Stimulated activated CD8-positive, alpha-beta memory T cell treated with anti-CD3 and anti-CD28 coated beads, Interleukin-4, amount 100 ng/mL, for 4 hours (primary cell): Measurements from ENCODE around the gene SALL2.
"Not testable (repeated sequence)": the region's sequence is repeated elsewhere in the genome, so short reads cannot be mapped to it uniquely, and the experiment has no call there.

Experiments used
- DNase-seq, 2 donors: peaks; one replicate each; pipeline ENCODE4 v3.0.0-alpha.2; 2020; ENCODE audit warnings: low read depth in 2 of 2, low spot score in 1 of 2

SALL2 gene

GRCh38 chr14:21525962-21526671 lies at the start of gene SALL2:
TSS of gene SALL2 (minus strand) at chr14:21526346. CDS start at chr14:21526127, 219 bp downstream.
- peak; percentile 26 to 50 for DNase-seq

GRCh38 chr14:21575661-21576060 lies 49.5 kb upstream of the SALL2 start:
- DNase-seq: no peak

- no peak for DNase-seq
Observed at GRCh38 chr14:21572604-21573003, 46.5 kb upstream of the SALL2 start.

- DNase-seq: no peak
Observed at GRCh38 chr14:21558703-21559170, 32.6 kb upstream of the SALL2 start.

GRCh38 chr14:21557084-21557901 lies 31.1 kb upstream of the SALL2 start:
- DNase-seq: peak; percentile 40 to 70

- DNase-seq: no peak
Observed at GRCh38 chr14:21556378-21557083, 30.4 kb upstream of the SALL2 start.

GRCh38 chr14:21553266-21553665 lies 27.1 kb upstream of the SALL2 start:
- no peak for DNase-seq

GRCh38 chr14:21544588-21544987 lies 18.4 kb upstream of the SALL2 start:
- not testable (repeated sequence) for DNase-seq

GRCh38 chr14:21543963-21544362 lies 17.8 kb upstream of the SALL2 start:
- DNase-seq: no peak

- no peak for DNase-seq
Observed at GRCh38 chr14:21543521-21543960, 17.4 kb upstream of the SALL2 start.

- DNase-seq: no peak
Observed at GRCh38 chr14:21541413-21542074, 15.4 kb upstream of the SALL2 start.

GRCh38 chr14:21539189-21539940 lies 13.2 kb upstream of the SALL2 start:
- DNase-seq: no peak

GRCh38 chr14:21537090-21537424 lies 10.9 kb upstream of the SALL2 start:
- no peak for DNase-seq

- no peak for DNase-seq
Observed at GRCh38 chr14:21536418-21537089, 10.4 kb upstream of the SALL2 start.

GRCh38 chr14:21535545-21536417 lies 9.6 kb upstream of the SALL2 start:
- no peak for DNase-seq

GRCh38 chr14:21534576-21534975 lies 8.4 kb upstream of the SALL2 start:
- no peak for DNase-seq

- DNase-seq: no peak
Observed at GRCh38 chr14:21533294-21533693, 7.1 kb upstream of the SALL2 start.

GRCh38 chr14:21529515-21529914 lies 3.4 kb upstream of the SALL2 start:
- no peak for DNase-seq
